HG02588 (cell line): ENCODE measurements around the gene PHF11.

Experiments
- ATAC-seq: cut with Tn5 transposase; IDR thresholded peaks from one replicate; pipeline ENCODE4 v1.9.1; 2021; ENCODE audit warnings: mild to moderate bottlenecking, moderate library complexity; ENCODE audit not compliant: unreplicated experiment

PHF11 gene

DNA sequence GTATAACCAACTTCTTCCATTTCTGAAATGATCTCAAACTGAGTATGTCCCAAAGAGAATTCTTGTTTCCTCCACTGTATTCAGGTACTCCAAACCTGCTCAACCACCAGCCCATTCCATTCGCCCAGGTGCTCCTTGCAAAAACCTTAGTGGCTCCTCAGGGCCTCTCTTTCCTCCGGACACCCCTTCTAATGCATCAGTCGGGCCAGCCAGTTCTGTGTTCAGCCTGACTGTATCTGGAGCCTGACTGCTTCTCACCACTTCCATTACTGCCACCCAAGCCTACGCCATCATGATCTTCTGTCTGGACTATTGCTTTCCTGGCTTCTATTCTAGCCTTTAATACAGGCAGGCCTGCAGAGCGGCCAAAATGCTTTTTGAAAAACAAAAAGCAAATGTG is 1.5 kb downstream of the PHF11 start:
- ATAC-seq = no peak

DNA sequence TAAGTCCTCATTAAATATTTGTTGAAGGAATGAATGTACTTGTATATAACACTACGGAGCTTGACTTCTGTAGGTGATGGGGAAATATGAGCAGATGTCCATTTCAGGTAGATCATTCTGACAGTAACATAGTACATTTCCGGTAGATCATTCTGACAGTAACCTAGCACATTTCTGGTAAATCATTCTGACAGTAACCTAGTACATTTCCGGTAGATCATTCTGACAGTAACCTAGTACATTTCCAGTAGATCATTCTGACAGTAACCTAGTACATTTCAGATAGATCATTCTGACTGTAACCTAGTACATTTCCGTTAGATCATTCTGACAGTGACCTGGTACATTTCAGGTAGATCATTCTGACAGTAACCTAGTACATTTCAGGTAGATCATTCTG is 2.5 kb downstream of the PHF11 start:
- ATAC-seq = no peak

DNA sequence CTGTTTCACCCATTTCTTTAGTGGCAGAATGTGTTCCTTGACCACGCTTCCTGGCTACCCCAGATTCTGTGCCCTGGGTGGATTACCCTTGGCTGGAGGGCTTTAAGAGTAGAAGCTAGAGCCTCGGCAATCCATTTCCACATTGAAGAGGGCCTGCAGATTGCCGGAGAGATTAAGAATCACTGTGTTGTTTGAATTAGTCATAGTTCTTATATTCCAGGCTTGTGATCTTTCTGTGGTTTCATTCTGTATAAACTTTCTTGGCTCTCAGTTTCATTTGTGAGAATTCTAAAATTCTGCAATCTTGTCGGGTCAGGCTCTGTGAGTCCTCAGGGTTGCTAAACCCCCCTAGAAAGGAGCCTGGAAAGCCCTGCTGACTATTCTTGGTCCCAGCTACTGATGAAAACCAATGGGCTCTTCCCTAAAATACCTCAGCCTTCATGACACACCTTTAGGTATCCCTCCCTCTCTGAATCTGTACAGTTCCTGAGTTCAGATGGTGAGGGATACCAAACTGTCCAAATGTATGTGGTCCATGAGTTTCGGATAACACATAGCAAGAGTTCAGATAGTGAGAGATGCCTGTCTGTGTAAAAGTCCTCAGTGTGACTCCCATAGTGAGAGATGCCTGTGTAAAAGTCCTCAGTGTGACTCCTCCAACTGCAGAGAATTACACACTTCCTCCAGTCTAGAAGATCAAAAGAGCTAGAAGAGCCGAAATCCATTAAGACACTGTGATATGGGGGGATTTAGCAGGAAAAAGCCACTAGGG is 4.3 kb downstream of the PHF11 start:
- ATAC-seq = no peak

DNA sequence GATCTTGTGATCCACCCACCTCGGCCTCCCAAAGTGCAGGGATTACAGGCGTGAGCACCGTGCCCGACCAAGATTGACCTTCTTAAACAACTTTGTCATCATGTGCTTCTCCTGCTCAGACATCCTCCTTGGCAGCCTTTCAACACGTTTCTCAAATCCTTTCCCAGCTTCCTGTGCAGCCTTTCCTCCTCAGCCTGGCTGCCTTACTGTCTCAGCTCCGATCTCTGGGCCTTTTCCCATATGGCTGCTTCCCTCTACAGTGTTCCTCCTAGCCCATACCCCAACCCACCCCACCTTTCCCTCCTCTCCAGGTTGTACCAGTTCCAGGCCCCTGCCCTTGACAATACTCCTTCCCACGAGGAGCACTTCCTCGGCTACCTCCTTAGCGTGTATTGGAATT is 7.2 kb downstream of the PHF11 start:
- no peak for ATAC-seq

DNA sequence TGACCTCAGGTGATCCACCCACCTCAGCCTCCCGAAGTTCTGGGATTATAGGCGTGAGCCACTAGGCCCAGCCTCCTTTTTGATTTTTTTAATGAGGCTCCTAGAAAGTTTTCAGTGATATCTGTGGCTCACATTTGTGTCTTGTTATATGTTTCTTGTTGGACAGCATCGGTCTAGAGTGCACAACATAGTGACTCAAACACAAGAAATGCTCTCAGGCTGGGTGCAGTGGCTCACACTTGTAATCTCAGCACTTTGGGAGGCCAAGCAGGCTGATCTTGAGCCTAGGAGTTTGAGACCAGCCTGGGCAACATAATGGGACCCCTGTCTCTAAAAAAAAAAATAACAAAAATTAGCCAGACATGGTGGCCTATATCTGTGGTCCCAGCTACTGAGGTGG is 8.2 kb downstream of the PHF11 start:
- no peak for ATAC-seq

DNA sequence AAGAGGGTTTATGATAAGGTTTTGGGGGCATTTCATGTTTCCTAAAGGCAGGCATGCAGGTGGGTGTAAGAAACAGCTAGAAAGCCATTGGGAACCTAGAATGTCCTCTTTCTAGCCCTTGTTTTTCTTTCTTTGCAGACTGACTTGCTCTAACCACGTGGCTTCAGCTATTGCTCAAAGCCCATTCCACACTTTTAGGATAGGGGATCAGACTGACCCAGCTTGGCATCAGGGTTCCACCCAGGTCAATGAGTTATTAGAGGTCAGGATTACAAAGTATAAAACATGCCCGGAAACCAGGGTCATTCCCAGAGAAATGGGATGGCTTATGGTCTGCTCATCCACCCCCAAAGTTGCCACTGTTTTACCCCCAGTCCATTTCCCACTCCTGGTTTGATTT is 16.8 kb downstream of the PHF11 start:
- ATAC-seq = no peak

DNA sequence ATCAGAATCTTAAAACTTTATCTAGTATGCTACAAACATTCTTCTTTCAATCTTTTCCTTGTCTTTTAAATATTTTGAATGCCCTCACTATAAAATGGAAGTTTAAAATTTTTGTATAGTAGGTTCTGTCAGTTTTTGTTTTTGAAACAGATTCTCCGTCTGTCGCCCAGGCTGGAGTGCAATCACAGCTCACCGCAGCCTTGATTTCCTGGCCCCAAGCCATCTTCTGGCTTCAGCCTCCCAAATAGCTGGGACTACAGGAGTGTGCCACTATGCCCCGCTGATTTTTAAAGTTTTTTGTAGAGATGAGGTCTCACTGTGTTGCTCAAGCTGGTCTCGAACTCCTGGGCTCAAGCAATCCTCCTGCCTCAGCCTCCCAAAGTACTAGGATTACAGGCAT is 20.7 kb downstream of the PHF11 start:
- ATAC-seq = no peak

DNA sequence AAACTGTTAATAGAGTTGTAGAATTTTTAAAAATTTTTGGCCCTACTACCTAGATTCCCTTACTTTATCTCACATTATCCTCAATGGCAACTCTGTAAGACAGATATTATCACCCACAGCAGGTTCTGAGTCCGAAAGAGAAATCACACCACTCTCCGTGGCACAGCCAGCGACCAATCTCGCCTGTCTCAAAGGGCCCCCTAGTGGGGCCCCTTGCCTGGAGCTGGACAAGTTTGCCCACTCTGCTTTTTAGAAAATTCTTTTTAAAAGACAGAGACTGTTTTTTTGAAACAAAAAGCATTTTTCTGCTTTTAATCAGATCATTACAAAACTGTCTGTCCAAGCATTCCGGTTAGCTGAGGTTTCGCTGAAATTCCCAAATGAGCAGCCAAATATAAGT is 21.7 kb downstream of the PHF11 start:
- no peak for ATAC-seq

DNA sequence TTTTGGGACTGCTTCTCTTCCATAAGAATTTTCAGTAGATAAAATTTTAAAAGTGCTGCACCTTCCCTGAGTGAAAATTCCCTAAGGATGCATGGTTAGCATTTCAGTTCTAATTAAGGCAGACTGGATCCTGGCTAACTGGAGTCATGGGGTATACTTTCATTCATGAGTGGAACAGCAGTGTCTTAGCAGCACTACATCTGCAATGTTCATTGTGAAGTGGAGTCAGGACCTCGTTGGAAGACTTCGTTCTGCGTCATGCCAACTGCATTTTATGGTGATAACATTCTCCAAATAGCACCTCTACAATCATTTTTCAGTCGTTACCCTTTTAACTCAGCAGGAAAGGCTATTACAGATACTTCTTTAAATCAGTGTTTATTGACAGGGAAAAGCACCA is 25.5 kb downstream of the PHF11 start:
- no peak for ATAC-seq

DNA sequence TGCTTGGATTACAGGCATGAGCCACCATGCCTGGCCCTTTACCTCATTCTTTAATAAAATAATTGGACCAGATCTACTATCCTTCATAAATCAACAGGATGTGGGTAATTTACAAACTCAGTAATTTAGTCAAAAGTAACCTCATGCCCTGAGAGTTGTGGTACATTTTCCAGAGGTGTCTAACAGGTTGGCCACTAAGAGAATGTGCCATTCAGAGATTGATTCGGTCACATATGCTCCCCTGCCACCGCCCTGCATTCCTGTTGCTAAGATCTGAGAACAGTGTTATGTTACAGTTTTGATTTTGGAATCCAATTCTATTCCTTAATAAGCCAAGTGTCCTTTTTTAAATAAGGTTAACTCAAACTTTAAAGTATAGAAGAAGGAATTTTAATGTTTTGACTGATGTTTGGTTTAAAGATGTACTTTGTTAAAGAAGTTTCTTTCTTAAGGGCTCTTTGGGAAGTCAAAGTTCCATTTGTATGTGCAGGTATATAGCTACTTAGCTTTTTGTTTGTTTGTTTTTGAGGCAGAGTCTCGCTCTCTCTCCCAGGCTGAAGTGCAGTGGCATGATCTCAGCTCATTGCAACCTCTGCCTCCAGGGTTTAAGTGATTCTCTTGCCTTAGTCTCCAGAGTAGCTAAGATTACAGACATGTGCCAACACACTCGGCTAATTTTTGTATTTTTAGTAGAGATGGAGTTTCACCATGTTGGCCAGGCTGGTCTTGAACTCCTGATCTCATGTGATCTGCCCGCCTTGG is 29.2 kb downstream of the PHF11 start:
- no peak for ATAC-seq

DNA sequence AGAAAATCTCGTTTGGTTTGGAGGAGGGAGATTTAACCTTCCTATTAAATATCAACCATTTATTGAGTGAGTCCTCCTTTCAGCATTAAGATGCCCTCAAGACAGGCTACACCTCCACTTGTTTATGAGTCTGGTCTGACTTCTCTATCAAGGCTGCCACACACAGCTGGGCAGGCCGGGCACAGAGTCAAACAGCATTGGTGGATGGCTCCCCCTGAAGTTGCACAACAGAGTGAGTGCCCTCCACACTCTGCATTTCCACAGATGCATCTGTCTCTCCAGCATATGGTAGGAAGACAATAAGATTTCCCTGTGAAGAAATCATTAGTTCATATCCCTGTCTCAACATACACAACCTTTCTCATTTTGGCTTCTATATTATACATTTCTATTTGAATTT is 31.4 kb downstream of the PHF11 start:
- ATAC-seq = no peak

DNA sequence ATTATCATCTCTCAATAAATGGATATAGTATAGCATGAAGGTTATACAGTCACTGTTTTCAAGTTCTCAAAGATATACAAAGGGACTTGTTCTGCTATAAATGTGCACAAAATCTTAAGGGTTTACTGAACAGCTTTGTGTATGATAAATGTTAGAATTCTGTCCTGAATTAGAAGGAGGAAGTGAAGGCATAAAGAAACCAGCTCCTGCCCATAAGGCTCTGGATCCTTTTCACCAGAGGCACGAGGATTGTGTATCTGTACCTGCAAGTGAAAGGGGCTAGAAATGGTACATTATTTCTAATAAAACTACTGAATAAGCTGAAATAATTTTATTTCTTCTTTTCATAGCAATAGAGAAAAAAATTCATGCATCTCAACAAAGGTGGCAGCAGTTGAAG is 32.4 kb downstream of the PHF11 start:
- ATAC-seq = no peak

DNA sequence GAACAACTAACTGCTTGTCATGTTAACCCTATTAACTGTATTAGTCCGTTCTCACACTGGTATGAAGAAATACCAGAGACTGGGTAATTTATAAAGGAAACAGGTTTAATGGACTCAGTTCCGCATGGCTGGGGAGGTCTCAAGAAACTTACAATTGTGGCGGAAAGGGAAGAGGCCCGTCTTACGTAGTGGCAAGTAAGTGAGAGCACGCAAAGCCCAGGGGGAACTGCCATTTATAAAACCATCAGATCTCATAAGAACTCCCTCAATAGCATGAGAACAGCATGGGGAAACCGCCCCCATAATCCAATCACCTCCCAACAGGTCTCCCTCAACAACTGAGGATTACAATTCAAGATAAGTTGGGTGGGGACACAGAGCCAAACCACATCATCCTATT is 34.7 kb downstream of the PHF11 start:
- ATAC-seq = no peak

DNA sequence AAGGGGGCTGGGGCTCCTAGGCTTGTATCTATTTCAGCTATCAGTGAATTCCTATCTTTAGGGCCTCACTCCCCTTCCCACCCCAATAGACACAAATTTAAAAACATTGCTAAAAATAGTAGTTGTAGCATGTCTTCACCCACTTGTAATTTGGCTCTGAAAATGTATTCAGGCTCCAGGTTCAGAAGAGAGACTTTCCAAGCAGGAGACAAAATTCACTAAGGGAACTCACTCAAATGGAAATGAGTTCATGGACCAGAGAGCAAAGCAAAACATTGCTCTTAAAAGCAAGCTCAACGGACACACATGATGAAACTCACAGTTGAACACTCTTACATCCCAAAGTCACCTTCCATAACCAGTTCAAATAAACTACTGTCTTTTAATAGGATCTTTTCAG is 36.8 kb downstream of the PHF11 start:
- ATAC-seq = no peak

DNA sequence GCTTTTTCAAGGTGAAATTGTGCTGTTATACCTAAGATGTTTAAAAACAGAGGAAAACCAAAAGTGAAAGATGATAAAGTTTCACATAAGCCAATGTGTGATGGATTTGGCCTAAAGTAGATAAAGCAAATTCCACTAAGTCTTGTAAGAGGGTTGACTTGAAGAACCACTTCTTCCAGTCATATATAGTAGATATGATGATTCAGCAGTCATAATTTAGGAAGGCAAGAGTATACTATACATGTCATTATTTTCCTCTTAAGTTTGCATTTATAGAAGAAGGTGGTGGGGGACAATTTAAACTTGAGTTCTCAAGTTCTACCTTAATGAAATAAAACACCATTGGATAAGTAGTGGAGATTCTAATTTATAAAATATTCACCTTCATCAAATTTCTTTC is 37.3 kb downstream of the PHF11 start:
- ATAC-seq = no peak

DNA sequence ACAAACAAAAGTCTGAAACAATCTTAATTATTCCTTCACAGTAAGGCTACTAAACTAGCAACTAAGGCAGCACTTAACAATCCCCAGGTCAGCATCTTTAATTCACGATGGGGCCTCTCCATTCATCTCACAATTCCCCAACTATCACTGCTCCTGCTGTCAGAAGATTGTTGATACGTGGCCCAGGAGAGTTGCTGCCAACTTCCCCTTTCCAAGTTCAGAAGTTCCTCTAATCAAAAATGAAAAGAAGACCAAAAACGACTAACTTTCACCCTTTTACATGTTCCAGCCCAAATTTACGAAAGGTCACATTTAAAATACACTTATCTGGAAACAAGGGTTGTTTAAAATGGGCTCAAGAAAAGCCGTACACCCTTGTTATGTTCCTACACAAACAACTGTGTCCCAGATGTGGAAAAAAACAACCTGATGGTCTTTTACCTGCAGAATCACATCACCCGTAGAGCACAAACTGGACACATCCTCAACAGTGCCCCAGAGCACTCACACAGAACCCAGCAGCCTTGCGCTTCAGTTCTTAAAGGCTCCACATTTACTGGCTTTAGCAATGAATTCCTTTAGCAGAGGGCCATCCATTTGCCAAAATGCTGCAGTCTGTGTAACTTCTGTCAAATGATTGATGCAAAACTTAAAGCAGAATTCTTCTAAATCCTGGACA is 38.0 kb downstream of the PHF11 start:
- no peak for ATAC-seq

DNA sequence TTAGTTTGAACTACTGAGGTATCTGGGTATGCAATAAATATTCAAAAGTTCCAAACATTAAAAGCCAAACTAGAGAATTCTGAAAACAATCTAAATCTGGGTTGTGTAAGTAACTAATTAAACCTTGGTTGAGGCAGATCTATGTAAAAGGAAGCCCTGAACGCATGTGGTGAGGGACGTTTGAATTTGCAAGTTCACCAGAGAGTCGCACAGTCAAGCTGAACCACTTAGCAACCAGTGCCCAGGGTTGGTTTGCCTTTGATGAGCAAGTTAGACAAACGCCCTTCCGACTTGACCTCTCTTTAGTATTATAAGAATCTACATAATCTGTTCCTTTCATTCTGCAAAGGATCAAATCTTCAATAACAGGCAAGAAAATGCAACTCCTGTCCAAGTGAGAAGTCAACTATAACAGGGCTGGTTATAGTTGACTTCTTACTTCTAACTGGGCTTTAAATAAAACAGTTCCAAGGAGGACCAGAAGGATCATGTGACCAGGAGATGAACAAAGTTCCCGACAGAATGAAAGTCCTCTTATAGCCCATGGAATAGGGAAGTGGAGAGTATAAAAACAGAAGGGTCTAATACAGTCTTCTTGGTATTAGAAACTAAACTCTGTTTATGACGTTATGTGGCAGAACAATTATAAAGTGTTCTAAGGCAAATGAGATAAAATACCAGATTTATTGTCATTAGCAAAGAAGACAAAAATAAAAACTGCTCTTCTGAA is 40.6 kb downstream of the PHF11 start:
- no peak for ATAC-seq

DNA sequence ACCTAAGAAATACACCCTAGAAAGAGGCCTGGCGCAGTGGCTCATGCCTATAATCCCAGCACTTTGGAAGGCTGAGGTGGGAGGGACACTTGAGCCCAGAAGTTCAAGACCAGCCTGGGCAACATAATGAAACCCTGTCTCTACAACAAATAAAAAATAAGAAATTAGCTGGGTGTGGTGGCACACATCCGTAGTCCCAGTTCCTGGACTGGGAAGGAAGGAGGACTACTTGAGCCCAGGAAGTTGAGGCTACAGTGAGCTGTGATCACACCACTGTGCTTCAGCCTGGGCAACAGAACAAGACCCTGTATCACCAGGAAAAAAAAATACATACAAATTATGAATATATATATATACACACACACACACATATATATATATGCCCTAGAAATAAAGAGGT is 42.7 kb downstream of the PHF11 start:
- no peak for ATAC-seq

DNA sequence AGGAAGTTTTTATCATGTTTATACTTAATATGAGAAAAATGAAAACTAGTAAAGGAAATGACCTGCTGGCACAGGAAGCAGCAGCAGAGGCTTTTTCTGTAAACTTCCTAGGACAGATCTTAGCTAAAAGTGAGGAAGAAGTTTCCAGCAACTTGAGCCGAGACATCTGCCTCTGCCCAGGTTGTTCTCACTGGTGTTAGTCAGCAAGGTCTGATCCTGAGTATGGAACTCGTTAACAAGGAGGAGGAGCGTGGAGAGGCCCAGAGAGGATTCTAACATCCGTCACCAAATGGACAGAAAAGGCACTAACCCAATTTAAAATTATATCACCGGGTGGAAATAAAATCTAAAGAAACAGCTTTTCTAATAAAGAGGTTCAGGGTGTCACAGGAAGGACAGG is 43.6 kb downstream of the PHF11 start:
- ATAC-seq = no peak

DNA sequence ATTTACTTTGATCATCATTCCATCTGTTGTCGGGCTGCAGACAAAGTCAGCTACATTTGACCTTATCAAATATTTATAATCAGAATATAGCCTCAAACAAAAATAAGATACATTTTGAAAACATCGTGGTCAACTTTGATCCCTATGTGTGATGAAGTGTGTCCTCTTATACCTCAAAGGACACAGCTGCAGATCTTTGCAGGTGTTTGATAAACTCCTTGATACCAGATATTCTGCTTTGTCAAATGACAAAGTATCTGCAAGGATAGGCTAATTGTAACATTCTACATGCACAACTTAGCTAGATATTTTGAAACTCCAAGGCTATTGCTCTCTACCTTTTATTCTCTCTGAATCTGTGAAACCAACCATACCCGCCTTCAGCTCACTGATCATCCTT is 44.0 kb downstream of the PHF11 start:
- no peak for ATAC-seq

DNA sequence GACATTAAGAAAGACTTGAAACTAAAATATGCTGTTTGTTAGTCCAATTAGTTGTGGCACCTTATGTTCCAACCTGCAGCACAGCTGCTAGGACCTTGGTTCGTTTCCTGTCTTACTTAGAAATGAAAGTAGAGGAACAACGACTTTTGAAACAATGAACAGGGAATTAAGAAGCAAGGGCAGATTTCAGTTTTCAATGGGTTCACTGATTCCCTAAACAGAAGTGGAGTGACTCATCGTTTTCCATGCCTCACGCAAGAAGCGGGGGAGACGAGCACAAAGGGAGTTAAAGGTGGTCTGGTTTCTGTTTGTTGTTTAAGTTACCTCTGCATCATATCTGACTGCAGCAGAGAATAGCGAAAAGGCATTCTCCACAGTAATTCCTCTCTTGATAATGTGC is 44.8 kb downstream of the PHF11 start:
- ATAC-seq = no peak
